G401 (cell line): ENCODE measurements around the gene HDAC7. TPM values are rescaled to one million over a fixed set of nuclear protein-coding genes. Genes with fewer than 3 reads are reported as not detected.

Source experiments
- DNase-seq: peaks from one replicate; pipeline ENCODE4 v3.0.0-alpha.2; 2015; ENCODE audit warnings: low spot score
- in situ Hi-C: cut with HindIII; loops from 2 replicates; pipeline ENCODE4 v1.10.0; 2016; ENCODE audit warnings: low sequenced_read_pairs, mixed read lengths
- total RNA-seq: library from RNA; depleted of rRNA; stranded (reverse); fragments of >200 nt; shearing (Covaris generic); gene quantifications from 2 replicates; pipeline ENCODE4 v1.2.3, GENCODE V29; 2014

HDAC7 gene
- total RNA-seq, 1 experiment from 2014 or later, result 46.8 TPM

DNA sequence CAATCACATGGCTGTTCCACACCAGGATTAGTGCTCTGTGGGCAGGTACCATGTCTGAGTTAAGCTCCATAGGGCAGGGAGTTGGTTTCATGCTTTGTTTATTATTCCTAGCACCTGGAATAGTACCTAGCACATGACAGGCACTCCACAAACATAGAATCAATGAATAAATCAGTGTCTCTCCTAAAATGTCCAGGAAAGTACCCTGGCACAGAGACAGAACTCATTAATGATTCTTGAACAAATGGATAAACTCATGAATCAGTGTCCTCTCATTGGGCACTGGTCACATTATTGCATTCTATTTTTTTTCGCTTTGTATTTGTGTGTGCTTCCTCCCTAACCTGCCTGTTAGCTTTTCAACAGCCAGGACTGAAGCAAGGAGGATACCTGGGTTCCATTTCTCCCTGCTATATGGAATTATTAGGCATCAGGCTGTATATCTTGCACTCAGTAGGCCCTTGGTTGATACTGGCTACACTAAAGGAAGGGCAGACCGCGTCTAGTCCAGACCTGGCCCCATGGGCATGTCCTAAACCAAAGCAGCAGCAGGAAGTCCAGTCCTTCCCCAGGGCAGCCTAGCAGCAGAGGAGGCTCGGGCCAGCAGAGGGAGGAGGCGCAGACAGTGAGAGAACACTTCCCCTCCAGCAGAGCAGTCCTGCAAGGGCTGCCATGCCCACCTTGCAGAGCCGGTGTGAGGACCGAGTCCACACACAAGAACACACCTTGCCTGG, 18.4 kb downstream of the HDAC7 start:
- in situ Hi-C loops, result no loop called here
- DNase-seq, result no peak

DNA sequence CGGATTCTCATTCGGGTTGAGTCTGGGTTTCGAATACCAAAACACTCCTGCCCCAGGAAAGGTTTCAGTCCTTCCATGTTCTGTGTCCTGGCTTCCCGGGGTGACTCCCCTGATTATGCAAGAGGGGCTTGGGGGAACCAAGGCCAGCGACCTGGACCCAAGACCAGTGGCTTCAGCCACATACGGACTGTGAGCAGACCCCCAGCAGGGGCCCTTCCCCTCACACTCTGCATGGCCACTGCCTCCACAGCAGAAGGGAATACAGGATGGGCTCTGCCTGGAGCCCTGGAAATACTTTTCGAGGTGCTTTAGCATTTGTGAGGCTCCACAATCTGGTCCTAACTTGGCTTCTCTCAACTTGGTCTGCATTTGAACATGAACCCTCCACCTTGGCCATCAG, 19.1 kb downstream of the HDAC7 start:
- in situ Hi-C loops, result no loop called here
- DNase-seq, result no peak

DNA sequence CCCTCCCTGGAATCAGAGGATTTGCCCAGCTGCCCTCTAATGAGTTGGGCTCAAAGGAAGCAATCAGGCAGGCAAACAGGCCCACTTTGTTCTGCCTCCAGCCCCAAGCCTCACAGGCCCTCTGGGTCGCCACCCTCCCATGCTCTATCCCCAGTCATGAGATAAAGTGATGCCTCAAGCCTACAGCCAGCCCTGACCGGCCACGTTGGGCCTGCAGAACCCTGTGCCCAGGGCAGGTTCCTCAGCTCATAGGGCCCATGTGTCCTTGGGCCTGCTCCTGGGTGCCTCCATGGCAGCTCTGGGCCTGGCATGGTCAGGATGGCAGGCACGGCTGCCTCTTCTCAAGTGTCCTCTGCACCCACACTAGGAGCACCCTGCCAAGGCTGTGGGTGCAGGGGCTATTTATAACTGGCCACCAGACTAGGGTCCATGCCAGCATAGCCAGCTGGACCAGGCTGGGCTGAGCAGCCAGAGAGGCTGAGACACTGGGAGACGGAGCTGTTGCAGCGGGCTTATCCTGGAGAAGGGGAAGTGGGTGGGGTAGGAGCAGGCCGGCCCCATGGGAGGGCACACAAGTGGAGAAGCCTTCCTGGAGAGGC, 20.2 kb downstream of the HDAC7 start:
- in situ Hi-C loops, result no loop called here
- DNase-seq, result no peak

DNA sequence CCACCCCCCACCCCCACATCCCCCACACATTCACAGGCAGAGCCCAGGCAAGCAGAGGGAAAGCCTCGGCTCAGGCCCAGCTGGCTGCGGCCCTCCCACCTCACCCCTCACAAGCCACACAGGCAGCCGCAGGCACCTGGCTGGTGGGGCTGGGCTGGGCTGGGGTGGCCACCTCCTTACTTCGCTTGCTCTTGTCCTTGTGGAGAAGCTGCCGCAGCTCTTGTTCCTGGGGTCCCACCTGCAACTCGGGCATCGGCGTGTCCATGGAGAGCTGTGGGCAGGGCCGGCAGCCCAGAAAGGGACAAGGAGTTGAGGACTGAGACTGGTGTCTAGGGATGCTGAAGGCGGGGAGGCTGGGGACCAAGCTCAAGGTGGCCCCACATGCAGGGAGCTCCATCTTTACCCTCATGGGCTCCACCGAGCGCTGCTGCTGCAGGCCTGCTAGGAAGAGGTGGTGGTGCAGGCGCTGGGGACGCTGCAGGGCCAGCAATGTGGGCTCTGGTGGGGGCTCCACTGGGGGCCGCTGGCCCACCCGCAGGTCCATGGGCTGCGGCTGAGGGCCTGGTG, 21.2 kb downstream of the HDAC7 start:
- in situ Hi-C loops, result no loop called here

DNA sequence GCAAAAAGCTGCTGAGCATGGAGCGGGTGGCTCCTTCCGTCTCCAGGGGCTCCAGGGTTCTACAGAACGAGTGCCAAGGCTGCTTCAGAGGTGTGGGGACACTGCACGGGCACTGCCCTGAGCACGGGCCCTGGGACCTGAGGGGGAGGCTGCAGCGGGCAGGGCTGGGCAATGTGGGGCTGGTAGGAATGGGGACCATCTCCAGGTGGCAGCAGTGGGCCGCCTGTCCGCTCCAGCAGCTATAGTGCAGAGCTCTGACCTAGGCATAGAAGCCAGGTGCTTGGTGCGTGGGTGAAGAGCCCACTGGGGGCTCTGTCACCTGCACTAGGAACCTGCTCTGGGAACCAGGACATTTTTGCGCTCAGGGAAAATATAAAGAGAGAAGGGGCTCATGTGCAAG, 22.3 kb downstream of the HDAC7 start:
- DNase-seq, result no peak
- in situ Hi-C loops, result no loop called here

More for the DNA sequence above, 21.2 kb downstream of the HDAC7 start:
- no peak for DNase-seq

DNA sequence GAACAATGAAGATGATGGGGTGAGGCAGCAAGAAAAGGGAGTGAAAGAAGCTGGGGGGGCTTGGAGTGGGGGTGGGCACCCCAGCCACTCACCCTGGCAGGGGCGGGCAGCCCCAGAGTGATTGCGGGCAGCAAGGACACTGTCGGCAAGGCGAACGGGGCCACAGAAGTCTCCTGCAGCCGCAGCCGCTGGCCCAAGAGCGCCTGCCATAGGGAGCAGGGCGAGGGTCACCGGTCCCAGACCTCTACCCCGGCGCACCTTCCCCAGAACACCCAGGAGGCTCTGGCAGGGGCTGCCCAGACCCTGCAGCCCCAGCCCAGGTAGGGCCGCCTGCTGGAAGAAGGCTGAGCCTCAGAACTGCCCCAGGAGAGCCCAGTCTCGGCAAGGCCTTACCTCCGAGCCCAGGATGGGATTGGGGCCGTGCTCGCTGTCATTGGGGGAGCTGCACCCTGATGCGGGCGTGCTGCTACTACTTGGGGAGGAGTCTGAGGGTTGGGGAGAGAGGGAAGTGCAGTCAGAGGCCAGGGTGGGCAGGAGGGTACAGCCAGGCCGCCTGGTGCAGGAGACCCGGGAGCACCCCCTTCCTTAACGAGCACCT, 23.8 kb downstream of the HDAC7 start:
- DNase-seq, result no peak
- in situ Hi-C loops, result no loop called here

DNA sequence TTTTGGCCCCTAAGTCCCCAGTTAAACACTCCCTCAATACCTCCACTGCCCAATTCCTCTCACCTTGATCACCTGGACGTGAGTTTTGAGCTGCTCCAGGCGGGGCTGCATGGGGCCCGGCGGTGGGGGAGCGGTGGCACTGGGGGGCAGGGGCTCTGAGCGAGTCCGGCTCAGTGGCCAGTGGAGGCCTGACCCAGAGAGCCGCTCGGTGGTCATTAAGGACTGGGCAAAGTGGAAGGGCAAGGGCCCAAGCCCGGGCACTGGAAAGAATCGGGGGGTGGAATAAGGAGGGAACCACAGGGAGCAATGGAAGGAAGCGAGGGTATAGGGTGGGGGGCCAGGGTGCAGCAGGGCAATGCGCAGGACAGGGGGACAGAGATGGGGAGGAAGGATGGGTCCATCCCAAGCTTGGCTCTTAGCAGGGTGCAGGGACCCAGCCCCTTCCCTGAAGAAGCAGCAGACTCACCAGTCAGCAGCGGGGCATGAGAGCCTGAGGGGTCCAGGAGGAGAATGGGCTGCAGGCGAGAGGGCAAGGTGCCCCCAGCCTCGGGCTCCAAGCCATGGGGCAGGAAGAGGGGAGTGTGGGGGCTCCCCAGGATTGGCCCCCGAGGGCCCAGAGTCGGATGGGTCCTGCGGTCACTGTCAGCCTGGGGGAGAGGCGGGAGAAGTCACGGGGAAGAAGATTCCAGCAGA, 24.4 kb downstream of the HDAC7 start:
- no peak for DNase-seq
- in situ Hi-C loops, result no loop called here

DNA sequence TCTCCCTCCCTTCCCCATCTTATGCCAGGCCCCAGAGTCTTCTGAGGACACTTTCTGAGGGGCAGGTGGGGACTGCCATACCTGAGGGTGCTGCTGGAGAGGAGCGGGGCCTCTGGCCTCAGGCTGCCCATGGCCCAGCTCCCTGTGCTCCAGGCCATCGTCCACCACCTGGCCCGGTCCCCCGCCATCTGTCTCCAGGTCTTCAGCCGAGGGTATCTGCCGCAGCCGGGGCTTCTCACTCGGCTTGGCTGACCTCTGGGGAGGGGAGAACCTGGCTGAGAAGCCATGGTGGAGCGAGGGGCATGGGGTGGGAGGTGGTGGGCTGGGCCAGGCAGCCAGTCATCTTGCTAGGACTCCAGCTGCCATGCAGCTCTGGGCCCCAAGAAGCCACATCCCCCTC, 25.0 kb downstream of the HDAC7 start:
- in situ Hi-C loops, result no loop called here
- no peak for DNase-seq

DNA sequence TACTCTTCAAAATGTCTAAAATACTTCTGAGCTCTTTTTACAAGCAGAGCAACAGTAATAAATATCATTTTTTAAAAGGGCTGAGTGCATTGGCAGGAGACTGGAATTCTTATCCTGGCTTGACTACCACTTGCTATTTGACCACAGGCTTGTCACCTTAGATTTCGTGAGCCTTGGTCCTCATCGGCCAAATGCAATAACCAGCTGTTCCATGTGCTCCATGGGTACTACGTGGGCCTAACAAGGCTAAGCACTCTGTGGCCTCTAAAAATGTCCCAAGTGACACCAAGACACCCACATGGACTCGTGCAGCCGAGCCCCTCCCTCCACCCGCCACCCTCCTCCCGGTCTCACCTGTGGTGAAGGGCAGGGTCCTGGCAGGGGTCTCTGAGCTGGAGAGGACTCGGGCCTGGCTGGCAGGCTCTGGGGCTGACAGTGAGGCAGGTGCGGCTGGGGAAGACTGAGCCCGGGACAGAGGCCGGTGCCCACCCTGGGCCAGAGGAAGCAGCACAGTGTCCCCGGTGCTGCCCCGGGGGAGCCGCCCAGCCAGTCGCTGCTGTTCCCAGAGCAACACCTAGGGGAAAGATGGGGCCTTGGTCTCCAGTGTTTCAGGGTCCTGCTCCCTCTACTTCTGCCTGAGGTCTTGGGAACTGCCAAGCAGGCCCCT, 26.6 kb downstream of the HDAC7 start:
- in situ Hi-C loops, result no loop called here
- DNase-seq, result no peak

DNA sequence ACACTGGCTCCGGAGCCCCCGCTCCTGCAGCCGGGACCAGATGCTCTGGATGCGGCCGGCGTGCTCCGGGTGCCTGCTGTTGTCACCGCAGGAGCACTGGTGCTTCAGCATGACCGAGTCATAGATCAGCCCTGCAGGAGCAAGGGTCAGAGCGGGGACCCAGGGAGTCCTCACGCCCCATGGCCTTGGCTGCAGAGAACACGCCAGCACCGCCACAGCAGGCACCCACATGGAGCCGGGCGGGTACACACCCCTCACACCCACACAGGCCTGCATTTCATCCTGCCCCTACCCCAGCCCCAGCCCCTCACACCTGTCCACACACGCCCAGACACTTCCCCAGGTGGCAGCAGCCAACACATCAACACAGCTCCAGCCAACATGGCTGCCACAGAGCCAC, 27.8 kb downstream of the HDAC7 start:
- DNase-seq, result no peak
- in situ Hi-C loops, result no loop called here

DNA sequence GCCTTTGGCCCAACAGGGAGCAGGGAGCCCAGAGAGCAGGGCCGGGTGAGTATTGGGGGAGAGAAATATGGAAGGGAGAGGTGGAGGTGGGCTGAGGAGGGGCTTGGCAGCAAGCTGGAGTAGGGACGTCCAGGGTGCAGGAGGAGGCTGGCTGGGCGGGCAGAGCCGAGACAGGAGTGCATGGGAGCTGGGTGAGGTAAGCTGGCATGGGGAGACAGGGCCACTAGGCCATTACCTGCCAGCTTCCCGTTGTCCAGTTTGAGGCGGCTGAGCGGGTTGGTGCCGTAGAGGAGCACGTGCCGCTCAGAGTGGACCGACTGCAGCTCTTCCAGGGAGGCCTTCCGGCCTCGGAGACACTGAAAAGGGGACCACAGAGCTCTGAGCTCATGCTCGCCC, 28.4 kb downstream of the HDAC7 start:
- no peak for DNase-seq
- in situ Hi-C loops, result no loop called here

DNA sequence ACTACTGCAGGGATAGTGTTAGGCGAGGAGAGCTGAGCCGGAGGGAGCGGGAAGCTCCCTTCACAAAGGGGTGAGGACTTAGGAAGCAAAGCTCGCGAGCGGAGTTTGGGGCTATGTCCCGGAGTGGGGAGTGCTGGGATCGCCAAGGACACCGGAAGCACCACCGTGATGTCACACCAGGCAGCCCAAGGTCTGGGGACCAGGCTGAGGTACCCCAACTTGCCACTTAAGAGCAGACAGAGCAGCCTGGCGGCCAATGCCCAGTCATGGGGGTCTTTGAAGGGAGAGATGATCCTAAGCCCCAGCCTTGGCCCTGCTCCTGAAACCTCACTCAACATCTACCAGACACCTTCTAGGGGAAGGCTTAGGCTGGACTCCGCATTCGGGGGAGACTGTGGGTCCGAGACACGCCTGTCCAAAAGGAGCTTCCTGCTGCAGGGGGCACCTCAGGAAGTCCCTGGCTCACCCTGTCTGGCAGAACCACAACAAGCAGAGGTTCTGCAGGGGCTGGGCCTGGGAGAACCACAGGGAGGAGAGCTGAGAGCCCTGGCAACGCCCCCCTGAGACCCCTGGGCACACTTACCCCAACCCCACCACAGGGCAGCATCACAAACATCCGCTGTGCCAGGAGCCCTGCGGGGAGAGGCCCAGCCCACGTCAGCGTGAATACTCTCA, 28.9 kb downstream of the HDAC7 start:
- no peak for DNase-seq
- in situ Hi-C loops, result no loop called here

DNA sequence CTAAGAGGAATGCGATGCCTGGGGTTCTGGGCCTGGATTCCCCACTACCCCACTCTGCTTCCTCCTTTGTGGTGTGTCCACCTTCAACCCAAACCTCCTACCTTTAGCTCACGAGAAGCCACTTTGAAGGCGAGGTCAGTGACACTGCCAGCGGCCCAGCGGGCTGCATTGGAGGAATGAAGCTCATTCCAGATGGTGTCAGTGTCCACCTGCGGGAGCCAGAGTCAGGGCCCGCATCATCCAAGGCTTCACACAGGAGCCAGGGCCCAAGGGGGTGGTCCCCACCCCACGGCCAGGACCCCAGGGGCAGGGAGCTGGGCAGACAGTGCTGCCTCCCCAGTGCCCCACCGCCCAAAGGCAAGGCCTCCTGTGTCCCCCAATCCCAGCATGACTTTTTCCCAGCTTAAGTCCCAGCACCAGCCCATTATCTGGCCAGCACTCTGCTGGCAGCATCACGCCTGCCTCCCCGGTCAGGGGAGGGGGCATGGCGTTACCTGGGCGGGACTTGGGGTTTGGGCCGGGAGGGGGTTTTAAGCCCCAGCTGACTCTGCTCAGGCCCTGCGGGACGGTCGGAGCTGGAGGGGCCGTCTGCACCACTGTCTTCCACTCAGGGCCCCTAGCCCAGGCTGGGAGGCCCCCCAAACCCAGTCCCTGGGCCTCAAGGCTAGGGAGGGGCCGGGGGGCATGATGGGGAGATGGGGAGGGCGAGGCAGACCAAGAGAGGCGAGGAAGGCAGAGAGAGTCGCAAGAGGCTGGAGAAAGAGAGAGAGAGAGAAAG, 29.8 kb downstream of the HDAC7 start:
- DNase-seq, result no peak
- in situ Hi-C loops, result loop anchor here (10.0 kb wide), 1 partner anchor 55 kb away; no protein-coding TSS in a partner anchor

DNA sequence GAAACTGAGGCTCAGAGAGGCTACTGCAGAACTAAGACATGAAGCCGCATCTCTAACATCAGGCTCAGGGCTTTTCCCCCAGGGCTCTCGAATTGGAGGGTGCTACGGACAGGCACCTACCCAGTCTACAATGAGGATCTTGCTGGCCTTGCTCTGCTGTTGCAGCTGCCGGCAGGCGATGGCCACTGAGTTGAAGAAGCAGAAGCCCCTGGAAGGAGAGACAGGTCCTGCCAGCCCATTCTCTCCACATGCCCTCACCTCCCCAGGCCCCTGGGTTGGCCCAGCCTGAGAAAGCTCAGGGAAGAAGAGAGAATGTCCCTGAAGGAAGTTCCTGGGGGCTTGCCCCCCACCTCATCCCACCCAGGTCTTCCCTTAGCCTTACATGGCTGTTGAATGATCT, 30.6 kb downstream of the HDAC7 start:
- DNase-seq, result no peak
- in situ Hi-C loops, result loop anchor here (10.0 kb wide), 1 partner anchor 54 kb away; no protein-coding TSS in a partner anchor

DNA sequence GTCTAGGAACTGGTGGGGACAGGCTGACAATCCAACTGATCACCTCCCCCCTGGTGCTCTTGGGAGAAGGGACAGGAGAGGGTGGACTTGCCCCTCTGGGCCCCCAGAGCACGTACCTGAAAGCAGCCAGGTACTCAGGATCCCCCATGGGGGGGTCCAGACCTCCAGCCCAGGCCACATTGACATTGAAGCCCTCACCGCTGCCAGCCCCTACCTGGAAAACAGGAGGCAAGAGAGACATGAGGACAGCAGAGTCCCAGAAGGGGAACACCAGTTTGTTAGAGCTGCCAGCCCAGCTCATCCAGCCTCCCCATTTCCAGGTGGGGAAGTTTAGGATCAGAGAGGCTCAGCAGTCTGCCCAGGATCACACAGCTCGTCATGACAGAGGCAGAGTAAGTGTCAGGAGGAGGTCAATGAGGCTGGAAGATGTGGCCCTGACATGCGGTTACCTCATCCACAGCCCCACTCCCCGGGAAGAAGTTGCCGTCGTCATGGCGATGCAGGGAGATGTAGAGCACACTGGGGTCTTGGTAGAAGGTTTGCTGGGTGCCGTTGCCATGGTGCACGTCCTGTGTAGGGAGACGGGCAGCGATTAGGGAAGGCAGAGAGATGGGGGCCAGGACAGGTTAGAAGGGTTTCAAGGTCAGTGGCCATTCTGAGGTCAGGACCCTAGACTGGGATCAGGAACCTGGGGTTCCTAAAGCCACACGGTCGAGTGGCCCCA, 31.9 kb downstream of the HDAC7 start:
- DNase-seq, result no peak
- in situ Hi-C loops, result loop anchor here (10.0 kb wide), 1 partner anchor 53 kb away; no protein-coding TSS in a partner anchor

DNA sequence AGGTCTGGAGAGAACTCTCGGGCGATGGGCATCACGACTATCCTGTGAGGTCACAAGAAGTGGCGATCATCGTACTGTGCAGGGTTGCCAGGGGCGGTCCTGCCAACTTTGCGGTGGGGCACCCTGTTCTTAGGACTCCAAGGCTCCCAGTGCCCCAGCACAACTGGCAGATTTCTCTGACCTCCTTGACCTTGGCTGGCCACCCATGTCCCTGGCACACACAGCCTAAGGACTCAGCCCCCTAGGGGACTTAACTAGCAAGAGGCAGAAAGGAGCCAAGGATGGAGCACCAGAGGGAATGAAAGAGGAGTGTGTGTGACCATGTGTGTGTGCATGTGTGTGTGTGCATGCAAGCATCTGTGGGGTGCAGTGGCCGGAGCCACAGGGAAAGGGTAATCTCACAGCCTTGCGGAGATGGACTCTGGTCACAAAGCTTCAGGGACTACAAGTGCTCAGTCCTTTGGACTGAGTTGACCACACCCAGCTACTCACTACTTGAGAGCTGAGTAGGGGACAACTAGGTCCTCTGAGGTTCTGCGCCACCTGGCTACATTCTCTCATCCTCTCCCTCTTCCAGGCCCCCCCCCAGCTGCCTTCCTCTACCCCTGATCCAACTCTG, 32.9 kb downstream of the HDAC7 start:
- in situ Hi-C loops, result loop anchor here (10.0 kb wide), 1 partner anchor 52 kb away; no protein-coding TSS in a partner anchor
- no peak for DNase-seq
